Fibroblast of lung (primary cell): ENCODE data around the gene SHISA8.

Source experiments
- EZH2 ChIP-seq: IDR thresholded peaks from 2 replicates; pipeline ENCODE4 v1.5.1; 2012; ENCODE audit warnings: low read length, control low read depth, mild to moderate bottlenecking; ENCODE audit errors: missing control alignments
- TF ChIP-seq, protein P1 (sequence below), 2 donors: IDR thresholded peaks in 1 of 2; conservative IDR thresholded peaks in 1 of 2; 1 replicate in 1 of 2; 2 replicates in 1 of 2; pipeline ENCODE4 v1.5.1; 2011 to 2012; ENCODE audit warnings: low read length in 2 of 2, control low read depth in 1 of 2, inconsistent platforms in 1 of 2, low read depth in 1 of 2, mild to moderate bottlenecking in 1 of 2

DNA sequence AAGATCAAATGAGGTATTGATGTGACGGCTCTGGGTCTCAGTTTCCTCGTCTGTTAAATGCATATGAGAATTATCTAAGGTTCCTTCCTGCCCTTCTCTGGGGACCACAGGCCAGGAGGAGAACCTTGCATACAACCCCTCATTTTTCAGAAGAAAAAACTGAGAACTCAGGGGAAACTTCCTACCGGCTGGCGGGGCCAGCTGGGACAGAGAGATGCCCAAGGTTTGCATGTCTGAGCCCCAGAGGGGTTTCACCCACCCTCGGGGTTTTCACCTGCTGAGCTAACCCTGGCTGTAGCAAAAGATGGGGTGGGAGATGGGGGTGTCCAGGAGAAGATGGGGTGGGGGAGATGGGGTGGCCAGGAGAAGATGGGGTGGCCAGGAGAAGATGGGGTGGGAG is 7.5 kb upstream of the SHISA8 start:
- no peak for TF ChIP-seq EZH2
- TF ChIP-seq, protein P1, sequence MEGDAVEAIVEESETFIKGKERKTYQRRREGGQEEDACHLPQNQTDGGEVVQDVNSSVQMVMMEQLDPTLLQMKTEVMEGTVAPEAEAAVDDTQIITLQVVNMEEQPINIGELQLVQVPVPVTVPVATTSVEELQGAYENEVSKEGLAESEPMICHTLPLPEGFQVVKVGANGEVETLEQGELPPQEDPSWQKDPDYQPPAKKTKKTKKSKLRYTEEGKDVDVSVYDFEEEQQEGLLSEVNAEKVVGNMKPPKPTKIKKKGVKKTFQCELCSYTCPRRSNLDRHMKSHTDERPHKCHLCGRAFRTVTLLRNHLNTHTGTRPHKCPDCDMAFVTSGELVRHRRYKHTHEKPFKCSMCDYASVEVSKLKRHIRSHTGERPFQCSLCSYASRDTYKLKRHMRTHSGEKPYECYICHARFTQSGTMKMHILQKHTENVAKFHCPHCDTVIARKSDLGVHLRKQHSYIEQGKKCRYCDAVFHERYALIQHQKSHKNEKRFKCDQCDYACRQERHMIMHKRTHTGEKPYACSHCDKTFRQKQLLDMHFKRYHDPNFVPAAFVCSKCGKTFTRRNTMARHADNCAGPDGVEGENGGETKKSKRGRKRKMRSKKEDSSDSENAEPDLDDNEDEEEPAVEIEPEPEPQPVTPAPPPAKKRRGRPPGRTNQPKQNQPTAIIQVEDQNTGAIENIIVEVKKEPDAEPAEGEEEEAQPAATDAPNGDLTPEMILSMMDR (conservative IDR thresholded peaks at IDR 0.05 in 1 of 2, IDR thresholded peaks at IDR 0.05 in 1 of 2; ENCODE audit: low read depth in 1 of 2, low read length in 2 of 2), result no peak
